Mucosa of gallbladder (tissue), 1 donor: ENCODE measurements around the gene LARP4B. TPM values are rescaled to one million over a fixed set of nuclear protein-coding genes. Genes with fewer than 3 reads are reported as not detected.

Source experiments
- DNase-seq: peaks from one replicate; pipeline ENCODE4 v3.0.0-alpha.2; 2020; ENCODE audit warnings: low spot score
- total RNA-seq: library from RNA; stranded (reverse); gene quantifications from one replicate; pipeline ENCODE4 v1.2.1, GENCODE V29; 2021
- donor health status: DM: no; HTN: no; CAD: no.

LARP4B gene
- total RNA-seq, 1 donor from 2014 or later, result 98.6 TPM

- DNase-seq, result no peak
These were observed 103.3 kb downstream of the LARP4B start for GRCh38 chr10:828191-828590.

GRCh38 chr10:824946-825345 is 106.6 kb downstream of the LARP4B start:
- DNase-seq, result peak; percentile 34

- peak; percentile 30 for DNase-seq
These were observed 107.0 kb downstream of the LARP4B start for GRCh38 chr10:824497-824896.

- DNase-seq, result no peak
These were observed 108.7 kb downstream of the LARP4B start for GRCh38 chr10:822661-823367.

GRCh38 chr10:822197-822596 is 109.3 kb downstream of the LARP4B start:
- DNase-seq, result no peak

- no peak for DNase-seq
These were observed 110.2 kb downstream of the LARP4B start for GRCh38 chr10:821322-821721.

- no peak for DNase-seq
These were observed 111.7 kb downstream of the LARP4B start for GRCh38 chr10:819816-820215.

GRCh38 chr10:819326-819725 is 112.2 kb downstream of the LARP4B start:
- DNase-seq, result no peak

- DNase-seq, result no peak
These were observed 112.8 kb downstream of the LARP4B start for GRCh38 chr10:818526-819220.

GRCh38 chr10:818010-818409 is 113.5 kb downstream of the LARP4B start:
- DNase-seq, result no peak

- DNase-seq, result peak; percentile 46
These were observed 114.1 kb downstream of the LARP4B start for GRCh38 chr10:817371-817770.

- no peak for DNase-seq
These were observed 114.5 kb downstream of the LARP4B start for GRCh38 chr10:816958-817357.

GRCh38 chr10:816091-816477 is 115.4 kb downstream of the LARP4B start:
- no peak for DNase-seq

GRCh38 chr10:815338-816090 is 116.0 kb downstream of the LARP4B start:
- DNase-seq, result no peak

- DNase-seq, result no peak
These were observed 116.8 kb downstream of the LARP4B start for GRCh38 chr10:814536-815302.

GRCh38 chr10:813286-813685 is 118.2 kb downstream of the LARP4B start:
- DNase-seq, result no peak

GRCh38 chr10:812787-813186 is 118.7 kb downstream of the LARP4B start:
- DNase-seq, result no peak

- no peak for DNase-seq
These were observed 119.9 kb downstream of the LARP4B start for GRCh38 chr10:811379-812175.

- no peak for DNase-seq
These were observed 121.1 kb downstream of the LARP4B start for GRCh38 chr10:810351-810846.

GRCh38 chr10:809671-810350 is 121.7 kb downstream of the LARP4B start:
- DNase-seq, result no peak
